ENCODE results near the gene ASPHD1.

GRCh38 chr16:29868396-29869009, 31.8 kb upstream of the ASPHD1 start:
- TF ChIP-seq CTCF (IDR thresholded peaks at IDR 0.05; ENCODE audit: borderline replicate concordance, extremely low read depth, low read length, poor library complexity, severe bottlenecking) (no peak), EZH2 (IDR thresholded peaks at IDR 0.05; ENCODE audit: borderline replicate concordance, low read depth, low read length, severe bottlenecking) (no peak)
